K562 (cell line): ENCODE results near the gene SLC7A11. TPM values are rescaled to one million over a fixed set of nuclear protein-coding genes. Genes with fewer than 3 reads are reported as not detected.
A peak's percentile ranks its signal among the peaks of the same experiment; 100 is the strongest.

Experiments
- ATAC-seq: fragments of 200-7000 bp; cut with Tn5 transposase; 3 replicates; pipeline ENCODE4 v1.9.1; 2020; ENCODE audit warnings: moderate library complexity
- BruUV-seq: library from RNA; stranded (reverse); fragments of 400-500 nt; replicated peaks from 2 replicates; lab custom pipeline; 2021; lab: Mats Ljungman, UMichigan
- CTCF ChIA-PET: fragments of 300-600 bp; formaldehyde crosslinking; extraction: SDS; loops from one replicate; lab custom pipeline; 2021; ENCODE audit warnings: low intra/inter-chr PET ratio; lab: Yijun Ruan, JAX
- POLR2A ChIA-PET: fragments of 300-600, 350-650 bp; sonication (Branson Sonifier 250); formaldehyde crosslinking; extraction: SDS; loops from one replicate; lab custom pipeline; 2021; ENCODE audit warnings: antibody characterized with exemption, inconsistent platforms; lab: Yijun Ruan, JAX
- DNase-seq, 4 experiments: peaks; one replicate each; pipeline versions ENCODE4 v3.0.0 to v3.0.0-alpha.2; 2011 to 2018; ENCODE audit warnings: low spot score in 3 of 4, mixed read lengths in 3 of 4; ENCODE audit errors: extremely low read depth in 1 of 4
- FAIRE-seq: peaks from 2 replicates; lab custom pipeline; 2011; peaks lifted over from hg19 to GRCh38; lab: Jason Lieb, UNC
- H2AFZ ChIP-seq: 2 replicates; pipeline ENCODE4 v1.6.0; 2011; ENCODE audit warnings: low read depth, low read length, control low read depth, inconsistent platforms
- H3K27ac ChIP-seq: fragments of 200-600 bp; 3 replicates; pipeline ENCODE4 v1.8.0; 2011; ENCODE audit warnings: low read depth, mild to moderate bottlenecking, control low read depth, inconsistent platforms, low read length, moderate library complexity, mixed read lengths; ENCODE audit errors: extremely low read depth
- H3K27me3 ChIP-seq, 2 experiments: fragments of 300-600 bp in 1 of 2; 2 replicates in 1 of 2; 3 replicates in 1 of 2; pipeline versions ENCODE4 v1.6.0 to v1.8.0; 2011; ENCODE audit warnings: inconsistent platforms in 2 of 2, low read length in 2 of 2, mild to moderate bottlenecking in 1 of 2, mixed read lengths in 1 of 2, moderate library complexity in 1 of 2; ENCODE audit not compliant: control insufficient read depth in 2 of 2, insufficient read depth in 2 of 2
- H3K36me3 ChIP-seq: fragments of 300-600 bp; 3 replicates; pipeline ENCODE4 v1.8.0; 2011; ENCODE audit warnings: mild to moderate bottlenecking, low read length, inconsistent platforms; ENCODE audit not compliant: control insufficient read depth, insufficient read depth
- H3K4me1 ChIP-seq, 2 experiments: fragments of 200-600 bp in 1 of 2; replicated peaks in 1 of 2; 2 replicates in 1 of 2; 3 replicates in 1 of 2; pipeline versions ENCODE4 v1.5.1 to v1.8.0; 2011; ENCODE audit warnings: inconsistent platforms in 2 of 2, low read length in 2 of 2, mild to moderate bottlenecking in 1 of 2, mixed read lengths in 1 of 2, moderate library complexity in 1 of 2; ENCODE audit not compliant: control insufficient read depth in 2 of 2, insufficient read depth in 2 of 2
- H3K4me2 ChIP-seq: 2 replicates; pipeline ENCODE4 v1.6.1; 2011; ENCODE audit warnings: low read length, control low read depth, inconsistent platforms, mixed read lengths; ENCODE audit not compliant: insufficient read depth
- H3K4me3 ChIP-seq: fragments of 200-600 bp; sonication (generic), shearing (Covaris generic); 2 replicates; pipeline ENCODE4 v1.5.1; 2016; ENCODE audit warnings: control low read depth, inconsistent platforms
- H3K79me2 ChIP-seq: fragments of 200-600 bp; 3 replicates; pipeline ENCODE4 v1.8.0; 2011; ENCODE audit warnings: low read length, inconsistent platforms; ENCODE audit not compliant: control insufficient read depth, insufficient read depth
- H3K9ac ChIP-seq, 2 experiments: 2 replicates each; pipeline versions ENCODE4 v1.6.0 to v1.6.1; 2011; ENCODE audit warnings: low read depth in 2 of 2, low read length in 2 of 2, control low read depth in 1 of 2, inconsistent platforms in 1 of 2, mild to moderate bottlenecking in 1 of 2, mixed read lengths in 1 of 2; ENCODE audit not compliant: insufficient read depth in 1 of 2
- H3K9me1 ChIP-seq: one replicate; pipeline ENCODE4 v1.6.0; 2011; ENCODE audit warnings: inconsistent platforms, mild to moderate bottlenecking, low read length, moderate library complexity; ENCODE audit not compliant: control insufficient read depth, insufficient read depth
- H3K9me3 ChIP-seq: replicated peaks from 2 replicates; pipeline ENCODE4 v1.5.1; 2011; ENCODE audit warnings: low read depth, low read length, inconsistent platforms; ENCODE audit not compliant: control insufficient read depth, insufficient read depth
- H4K20me1 ChIP-seq: replicated peaks from 2 replicates; pipeline ENCODE4 v1.6.1; 2011; ENCODE audit warnings: low read length, inconsistent platforms, mixed read lengths; ENCODE audit not compliant: control insufficient read depth, insufficient read depth
- CEBPB ChIP-seq: fragments of 450-650 bp; IDR thresholded peaks from 2 replicates; pipeline ENCODE4 v1.6.1; 2016; ENCODE audit warnings: missing genetic modification characterization, missing compliant biosample characterization
- DMBX1 ChIP-seq: fragments of 250-450 bp; sonication (Bioruptor Pico); IDR thresholded peaks from 2 replicates; pipeline ENCODE4 v1.8.0; 2022; ENCODE audit warnings: inconsistent platforms, mild to moderate bottlenecking, moderate library complexity, borderline replicate concordance
- GABPB2 ChIP-seq: fragments of 250-450 bp; sonication (Bioruptor Pico); conservative IDR thresholded peaks from 2 replicates; pipeline ENCODE4 v1.5.1; 2021; ENCODE audit warnings: mild to moderate bottlenecking
- ILF3 ChIP-seq: fragments of 450-650 bp; IDR thresholded peaks from 2 replicates; pipeline ENCODE4 v1.6.1; 2018; ENCODE audit warnings: antibody characterized with exemption, mild to moderate bottlenecking, moderate library complexity, borderline replicate concordance
- PURB ChIP-seq: sonication (generic); formaldehyde crosslinking; IDR thresholded peaks from 2 replicates; pipeline ENCODE4 v1.9.0; 2021; ENCODE audit warnings: low read depth, mild to moderate bottlenecking, missing genetic modification reagents
- SPI1 ChIP-seq: IDR thresholded peaks from 2 replicates; pipeline ENCODE4 v1.6.1; 2011; ENCODE audit warnings: low read depth, low read length, control low read depth, borderline replicate concordance
- USF2 ChIP-seq: sonication (generic); formaldehyde crosslinking; IDR thresholded peaks from 2 replicates; pipeline ENCODE4 v1.5.0; 2020; ENCODE audit warnings: missing genetic modification reagents
- ZBTB33 ChIP-seq: sonication (generic); formaldehyde crosslinking; IDR thresholded peaks from 2 replicates; pipeline ENCODE4 v1.8.1; 2023; ENCODE audit warnings: mild to moderate bottlenecking, missing genetic modification reagents
- ZNF57 ChIP-seq: fragments of 450-650 bp; formaldehyde crosslinking; IDR thresholded peaks from 2 replicates; pipeline ENCODE4 v1.4.0; 2020; ENCODE audit warnings: mild to moderate bottlenecking, moderate library complexity
- WGBS: fragments of 100-300 bp; shearing (Covaris generic); methylation state at CpG from one replicate; pipeline ENCODE4 v1.1.6; 2016; ENCODE audit warnings: low coverage, mixed read lengths; ENCODE audit not compliant: insufficient coverage; ENCODE audit errors: missing lambda C conversion rate; 5-methylcytosine and 5-hydroxymethylcytosine counted together
- in situ Hi-C: fragments of 300-500 bp; cut with MboI; formaldehyde crosslinking; loops from 4 replicates; pipeline ENCODE4 v1.15.0; 2018; ENCODE audit warnings: inconsistent platforms, mixed read lengths
- intact Hi-C: fragments of 100-400 bp; cut with micrococcal nuclease; formaldehyde crosslinking; loops from 2 replicates; pipeline ENCODE4 v1.14.2; 2022
- polyA plus RNA-seq, 8 experiments: library from polyadenylated mRNA; depleted of rRNA in 4 of 8; stranded (reverse) in 5 of 8; unstranded in 3 of 8; fragments of >200 nt; fragmentation: Nextera tagmentation in 2 of 8; fragmentation: Illumina TruSeq in 1 of 8; extraction: Ambion mirVana in 2 of 8; extraction: Trizol in 1 of 8; gene quantifications; 2 replicates each; pipeline versions ENCODE4 v1.2.1 to v1.2.3, GENCODE V29; 2011 to 2014; ENCODE audit warnings: inconsistent platforms in 1 of 8, missing spikeins in 1 of 8
- total RNA-seq, 7 experiments: library from RNA; depleted of rRNA in 6 of 7; stranded (reverse); fragments of >200 nt in 6 of 7; fragmentation: Illumina TruSeq in 2 of 7; extraction: Trizol in 2 of 7; gene quantifications; 2 replicates each; pipeline versions ENCODE4 v1.2.1 to v1.2.3, GENCODE V29; 2011 to 2021; ENCODE audit warnings: low replicate concordance in 1 of 7
- TF ChIP-seq, protein P1 (sequence below): fragments of 250-450 bp; sonication (Bioruptor Pico); IDR thresholded peaks from 2 replicates; pipeline ENCODE4 v1.6.1; 2021; ENCODE audit warnings: mild to moderate bottlenecking

SLC7A11 gene
- total and polyA plus RNA-seq, 9 of the 15 experiments (the other 6 are each of a cell fraction or from before 2014, with no cell fraction given) = 4.5 to 26.1 (median 13.5) TPM

- no peak for TF ChIP-seq GABPB2 (CRISPR knock-in tag)
Observed at GRCh38 chr4:138256608-138257007, 14.5 kb upstream of the SLC7A11 start (continued).

- no peak overlapping the region for H3K4me2 ChIP-seq
- H3K36me3 ChIP-seq = no peaks in the 10 kb centered on the region
- peaks cover 0 to 3% of the 10 kb centered on the region in 2 experiments; a peak in 2 of 5 replicates for H3K4me1 ChIP-seq
- H3K4me3 ChIP-seq = no peak overlapping the region
- in situ Hi-C loops = no loop called here
- H3K27ac ChIP-seq = no peak overlapping the region
- no peaks in the 10 kb centered on the region for H3K9me1 ChIP-seq
- peak; percentile 69 for ATAC-seq
- TF ChIP-seq USF2 = no peak
- no peak for TF ChIP-seq CEBPB
- no peak for TF ChIP-seq ILF3
- peak; percentile 90 for TF ChIP-seq SPI1
- no peak for TF ChIP-seq DMBX1 (CRISPR knock-in tag)
- TF ChIP-seq, protein P1, sequence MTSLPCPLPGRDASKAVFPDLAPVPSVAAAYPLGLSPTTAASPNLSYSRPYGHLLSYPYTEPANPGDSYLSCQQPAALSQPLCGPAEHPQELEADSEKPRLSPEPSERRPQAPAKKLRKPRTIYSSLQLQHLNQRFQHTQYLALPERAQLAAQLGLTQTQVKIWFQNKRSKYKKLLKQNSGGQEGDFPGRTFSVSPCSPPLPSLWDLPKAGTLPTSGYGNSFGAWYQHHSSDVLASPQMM (CRISPR knock-in tag) = no peak
- TF ChIP-seq ZBTB33 (CRISPR knock-in tag) = peak; percentile 46; the same call in 1 of the 2 replicates
- TF ChIP-seq PURB (CRISPR knock-in tag) = no peak
- TF ChIP-seq ZNF57 = no peak
- TF ChIP-seq, all 486 proteins: peak for 2
- intact Hi-C loops = no loop called here
- DNase-seq (no peak), FAIRE-seq (no peak)
- 75% methylated on average over 9 of the region's 9 CpGs for WGBS
- Histone ChIP-seq H3K9ac (no peak overlapping the region), H3K79me2 (no peaks in the 10 kb centered on the region), H3K9me3 (no peaks in the 10 kb centered on the region), H3K27me3 (no peaks in the 10 kb centered on the region), H2AFZ (peak overlapping the region; percentile 18), H4K20me1 (no peaks in the 10 kb centered on the region)
- POLR2A ChIA-PET = interaction anchor here (0.9 to 1.4 kb wide), 2 partner anchors 13 to 14 kb away, joined by 3 to 4 read pairs; partner anchors contain the start of gene SLC7A11
- CTCF ChIA-PET = no interaction called here
- no TSS peak for BruUV-seq
Observed at GRCh38 chr4:138255917-138256597, 13.9 kb upstream of the SLC7A11 start.
